Measurements from ENCODE around the gene R3HDM2. TPM values are rescaled to one million over a fixed set of nuclear protein-coding genes. Genes with fewer than 3 reads are reported as not detected.

Gene R3HDM2
- total RNA-seq, 1 experiment from 2014 or later = 34.7 TPM

GRCh38 chr12:57472391-57472790 is 41.5 kb upstream of the R3HDM2 start:
- POLR2A ChIA-PET = no interaction called here

More at GRCh38 chr12:57472391-57472790, 41.5 kb upstream of the R3HDM2 start:
- no peaks in the 10 kb centered on the region for H3K9me3 Mint-ChIP-seq
- DNase-seq (ENCODE audit: low spot score) (no peak), ATAC-seq (no peak)
- H3K36me3 Mint-ChIP-seq = no peaks in the 10 kb centered on the region
- CTCF ChIA-PET = interaction anchor here (1.9 to 2.0 kb wide), 2 partner anchors 10 to 14 kb away, joined by 4 read pairs; no protein-coding TSS in a partner anchor
- H3K4me3 Mint-ChIP-seq = no peak overlapping the region
- no peak for TF ChIP-seq FOXK1 (CRISPR knock-in tag; IDR thresholded peaks at IDR 0.05)
- no peak for TF ChIP-seq ZNF263 (CRISPR knock-in tag; IDR thresholded peaks at IDR 0.05; ENCODE audit: low read depth)
- TF ChIP-seq HMGXB4 (CRISPR knock-in tag; IDR thresholded peaks at IDR 0.05) = no peak
- TF ChIP-seq CREB1 (CRISPR knock-in tag; IDR thresholded peaks at IDR 0.05) = no peak
- no peak for TF ChIP-seq HMGA2 (CRISPR knock-in tag; IDR thresholded peaks at IDR 0.05)
- TF ChIP-seq RELA (CRISPR knock-in tag; IDR thresholded peaks at IDR 0.05; ENCODE audit: borderline replicate concordance) = no peak
- no peak for TF ChIP-seq IRF2 (CRISPR knock-in tag; IDR thresholded peaks at IDR 0.05; ENCODE audit: borderline replicate concordance, low read depth)
- no peak for TF ChIP-seq IRF1 (CRISPR knock-in tag; IDR thresholded peaks at IDR 0.05)
- no peak for TF ChIP-seq E2F4 (CRISPR knock-in tag; IDR thresholded peaks at IDR 0.05; ENCODE audit: borderline replicate concordance, low read depth)
- TF ChIP-seq PREB (CRISPR knock-in tag; IDR thresholded peaks at IDR 0.05; ENCODE audit: borderline replicate concordance) = no peak
- TF ChIP-seq NR1H2 (CRISPR knock-in tag; IDR thresholded peaks at IDR 0.05) = no peak
- TF ChIP-seq ZNF425 (CRISPR knock-in tag; conservative IDR thresholded peaks at IDR 0.05) = no peak
- no peak for TF ChIP-seq E2F5 (CRISPR knock-in tag; IDR thresholded peaks at IDR 0.05)
- no peak for TF ChIP-seq ESRRA (CRISPR knock-in tag; IDR thresholded peaks at IDR 0.05; ENCODE audit: borderline replicate concordance)
- TF ChIP-seq ZNF121 (CRISPR knock-in tag; IDR thresholded peaks at IDR 0.05) = no peak
- no peak for TF ChIP-seq MLX (CRISPR knock-in tag; IDR thresholded peaks at IDR 0.05)
- TF ChIP-seq NFYB (CRISPR knock-in tag; conservative IDR thresholded peaks at IDR 0.05; ENCODE audit: low read depth) = no peak
- no peak for TF ChIP-seq RORB (CRISPR knock-in tag; IDR thresholded peaks at IDR 0.05)
- TF ChIP-seq ZNF512 (CRISPR knock-in tag; IDR thresholded peaks at IDR 0.05; ENCODE audit: borderline replicate concordance) = no peak
- no peak overlapping the region for H3K27ac Mint-ChIP-seq
- H3K4me1 Mint-ChIP-seq = peaks cover 20% of the 10 kb centered on the region
- peaks cover 65% of the 10 kb centered on the region for H3K27me3 Mint-ChIP-seq (ENCODE audit: low read depth)

Data from WTC11 (cell line).